SK-N-SH treated with all-trans-retinoic acid at 6 μM for 48 hours (cell line): ENCODE data around the gene JARID2.

Source experiments
- ATAC-seq: fragments of 200-7000 bp; cut with Tn5 transposase; 3 replicates; pipeline ENCODE4 v1.9.1; 2020; ENCODE audit warnings: mild to moderate bottlenecking, moderate library complexity
- ARNTL ChIP-seq: fragments of 450-650 bp; formaldehyde crosslinking; IDR thresholded peaks from 2 replicates; pipeline ENCODE4 v1.5.0; 2020; ENCODE audit warnings: low read depth, mild to moderate bottlenecking, moderate library complexity, borderline replicate concordance
- BACH2 ChIP-seq: fragments of 250-450 bp; sonication (Bioruptor Pico); IDR thresholded peaks from 2 replicates; pipeline ENCODE4 v1.9.0; 2021; ENCODE audit warnings: mild to moderate bottlenecking, borderline replicate concordance
- CREB5 ChIP-seq: fragments of 250-450 bp; sonication (Bioruptor Pico); IDR thresholded peaks from 2 replicates; pipeline ENCODE4 v1.5.1; 2020; ENCODE audit warnings: low read depth, mild to moderate bottlenecking, moderate library complexity
- CSDC2 ChIP-seq: fragments of 250-450 bp; sonication (Bioruptor Pico); IDR thresholded peaks from 2 replicates; pipeline ENCODE4 v1.5.0; 2020; ENCODE audit warnings: mild to moderate bottlenecking, moderate library complexity
- CSRNP3 ChIP-seq: fragments of 250-450 bp; sonication (Bioruptor Pico); IDR thresholded peaks from 2 replicates; pipeline ENCODE4 v1.5.1; 2021; ENCODE audit warnings: mild to moderate bottlenecking, moderate library complexity
- ESRRG ChIP-seq: fragments of 250-450 bp; sonication (Bioruptor Pico); IDR thresholded peaks from 2 replicates; pipeline ENCODE4 v1.6.1; 2021; ENCODE audit warnings: mild to moderate bottlenecking
- ISL1 ChIP-seq: fragments of 250-450 bp; sonication (Bioruptor Pico); IDR thresholded peaks from 2 replicates; pipeline ENCODE4 v2.1.2; 2022; ENCODE audit warnings: mild to moderate bottlenecking, moderate library complexity
- OSR1 ChIP-seq: fragments of 250-450 bp; sonication (Bioruptor Pico); IDR thresholded peaks from 2 replicates; pipeline ENCODE4 v1.8.0; 2022; ENCODE audit warnings: moderate library complexity, mild to moderate bottlenecking, inconsistent platforms
- PATZ1 ChIP-seq: fragments of 250-450 bp; sonication (Bioruptor Pico); IDR thresholded peaks from 2 replicates; pipeline ENCODE4 v1.8.0; 2020; ENCODE audit warnings: mild to moderate bottlenecking, moderate library complexity, borderline replicate concordance
- POU6F1 ChIP-seq: fragments of 250-450 bp; sonication (Bioruptor Pico); IDR thresholded peaks from 2 replicates; pipeline ENCODE4 v1.8.0; 2021; ENCODE audit warnings: low read depth, mild to moderate bottlenecking, moderate library complexity, borderline replicate concordance
- PPARA ChIP-seq: fragments of 250-450 bp; sonication (Bioruptor Pico); IDR thresholded peaks from 2 replicates; pipeline ENCODE4 v1.5.0; 2020; ENCODE audit warnings: mild to moderate bottlenecking, borderline replicate concordance
- RARB ChIP-seq: fragments of 250-450 bp; sonication (Bioruptor Pico); IDR thresholded peaks from 2 replicates; pipeline ENCODE4 v1.8.0; 2021; ENCODE audit warnings: mild to moderate bottlenecking, moderate library complexity
- TCF4 ChIP-seq: fragments of 250-450 bp; sonication (Bioruptor Pico); IDR thresholded peaks from 2 replicates; pipeline ENCODE4 v1.8.0; 2021; ENCODE audit warnings: mild to moderate bottlenecking, moderate library complexity, borderline replicate concordance
- TOX ChIP-seq: fragments of 250-450 bp; sonication (Bioruptor Pico); IDR thresholded peaks from 2 replicates; pipeline ENCODE4 v1.8.0; 2021; ENCODE audit warnings: mild to moderate bottlenecking, moderate library complexity, borderline replicate concordance
- TSHZ2 ChIP-seq: fragments of 250-450 bp; sonication (Bioruptor Pico); IDR thresholded peaks from 2 replicates; pipeline ENCODE4 v1.5.0; 2020; ENCODE audit warnings: mild to moderate bottlenecking, moderate library complexity
- ZC3H10 ChIP-seq: fragments of 250-450 bp; sonication (Bioruptor Pico); IDR thresholded peaks from 2 replicates; pipeline ENCODE4 v1.5.1; 2021; ENCODE audit warnings: mild to moderate bottlenecking, moderate library complexity
- ZFP3 ChIP-seq: fragments of 250-450 bp; sonication (Bioruptor Pico); IDR thresholded peaks from 2 replicates; pipeline ENCODE4 v1.5.0; 2020; ENCODE audit warnings: mild to moderate bottlenecking, moderate library complexity
- ZFP30 ChIP-seq: fragments of 450-650 bp; formaldehyde crosslinking; IDR thresholded peaks from 2 replicates; pipeline ENCODE4 v1.5.0; 2022; ENCODE audit warnings: mild to moderate bottlenecking, moderate library complexity
- ZNF565 ChIP-seq: fragments of 450-650 bp; formaldehyde crosslinking; conservative IDR thresholded peaks from 2 replicates; pipeline ENCODE4 v1.5.0; 2020; ENCODE audit warnings: low read depth, mild to moderate bottlenecking, moderate library complexity
- ZNF70 ChIP-seq: fragments of 450-650 bp; formaldehyde crosslinking; IDR thresholded peaks from 2 replicates; pipeline ENCODE4 v1.5.0; 2020; ENCODE audit warnings: mild to moderate bottlenecking, moderate library complexity
- ZNF8 ChIP-seq: fragments of 450-650 bp; formaldehyde crosslinking; IDR thresholded peaks from 2 replicates; pipeline ENCODE4 v1.5.0; 2020; ENCODE audit warnings: mild to moderate bottlenecking, moderate library complexity

JARID2 gene

GRCh38 chr6:15517600-15517999 lies 271.7 kb downstream of the JARID2 start:
- TF ChIP-seq TOX (CRISPR knock-in tag), result no peak
- no peak for TF ChIP-seq OSR1 (CRISPR knock-in tag)
- TF ChIP-seq BACH2 (CRISPR knock-in tag), result no peak
- TF ChIP-seq RARB (CRISPR knock-in tag), result no peak
- no peak for TF ChIP-seq ARNTL
- TF ChIP-seq ZNF565 (CRISPR knock-in tag), result no peak
- TF ChIP-seq CREB5 (CRISPR knock-in tag), result no peak
- no peak for TF ChIP-seq ESRRG (CRISPR knock-in tag)
- TF ChIP-seq TCF4 (CRISPR knock-in tag), result no peak
- TF ChIP-seq ZNF70, result no peak
- TF ChIP-seq ZNF8, result no peak
- TF ChIP-seq ZFP3, result no peak
- no peak for TF ChIP-seq ISL1 (CRISPR knock-in tag)
- TF ChIP-seq POU6F1 (CRISPR knock-in tag), result no peak
- TF ChIP-seq ZC3H10 (CRISPR knock-in tag), result no peak
- no peak for TF ChIP-seq ZFP30 (CRISPR knock-in tag)

GRCh38 chr6:15518057-15518456 lies 272.2 kb downstream of the JARID2 start:
- TF ChIP-seq TSHZ2 (CRISPR knock-in tag), result no peak
- no peak for TF ChIP-seq ESRRG (CRISPR knock-in tag)
- TF ChIP-seq ZNF8, result no peak
- no peak for TF ChIP-seq ZFP30 (CRISPR knock-in tag)
- no peak for TF ChIP-seq ZNF565 (CRISPR knock-in tag)
- TF ChIP-seq TOX (CRISPR knock-in tag), result no peak
- no peak for TF ChIP-seq CSDC2 (CRISPR knock-in tag)
- no peak for TF ChIP-seq PPARA (CRISPR knock-in tag)
- no peak for TF ChIP-seq CREB5 (CRISPR knock-in tag)
- TF ChIP-seq ZNF70, result no peak
- no peak for TF ChIP-seq TCF4 (CRISPR knock-in tag)
- TF ChIP-seq OSR1 (CRISPR knock-in tag), result no peak
- no peak for TF ChIP-seq CSRNP3 (CRISPR knock-in tag)
- no peak for TF ChIP-seq PATZ1 (CRISPR knock-in tag)
- ATAC-seq, result no peak

More at GRCh38 chr6:15517600-15517999, 271.7 kb downstream of the JARID2 start:
- no peak for ATAC-seq
